T-helper 17 cell (primary cell): Measurements from ENCODE around the gene C6orf89. TPM values are rescaled to one million over a fixed set of nuclear protein-coding genes. Genes with fewer than 3 reads are reported as not detected.
A peak's percentile ranks its signal among the peaks of the same experiment; 100 is the strongest.

Source experiments
- ATAC-seq: fragments of 150-1000 bp; cut with Tn5 transposase; 2 replicates; pipeline ENCODE4 v1.10.0; 2021; ENCODE audit warnings: mild to moderate bottlenecking, moderate library complexity
- DNase-seq, 3 donors: peaks; one replicate each; pipeline versions ENCODE4 v3.0.0 to v3.0.0-alpha.2; 2020 to 2021
- H3K9me3 ChIP-seq: one replicate; pipeline ENCODE4 v1.7.0; 2013; ENCODE audit warnings: low read length, mild to moderate bottlenecking; ENCODE audit not compliant: control insufficient read depth, poor library complexity, severe bottlenecking
- H3K27ac Mint-ChIP-seq: one replicate; pipeline ENCODE4 v1.8.0; 2022; ENCODE audit warnings: mild to moderate bottlenecking, moderate library complexity, mixed read lengths
- H3K27me3 Mint-ChIP-seq: one replicate; pipeline ENCODE4 v1.8.0; 2022; ENCODE audit warnings: mixed read lengths
- H3K36me3 Mint-ChIP-seq: one replicate; pipeline ENCODE4 v1.8.0; 2022; ENCODE audit warnings: low read depth, mixed read lengths
- H3K4me1 Mint-ChIP-seq: one replicate; pipeline ENCODE4 v1.8.0; 2022; ENCODE audit warnings: mild to moderate bottlenecking, mixed read lengths
- H3K4me3 Mint-ChIP-seq: one replicate; pipeline ENCODE4 v1.8.0; 2022; ENCODE audit warnings: mild to moderate bottlenecking, moderate library complexity, mixed read lengths
- total RNA-seq, 4 donors: library from RNA in 2 of 4; stranded (reverse) in 2 of 4; gene quantifications; one replicate each; pipeline ENCODE4 v1.2.3 and lab custom pipeline; 2022 to 2026

The C6orf89 gene, protein sequence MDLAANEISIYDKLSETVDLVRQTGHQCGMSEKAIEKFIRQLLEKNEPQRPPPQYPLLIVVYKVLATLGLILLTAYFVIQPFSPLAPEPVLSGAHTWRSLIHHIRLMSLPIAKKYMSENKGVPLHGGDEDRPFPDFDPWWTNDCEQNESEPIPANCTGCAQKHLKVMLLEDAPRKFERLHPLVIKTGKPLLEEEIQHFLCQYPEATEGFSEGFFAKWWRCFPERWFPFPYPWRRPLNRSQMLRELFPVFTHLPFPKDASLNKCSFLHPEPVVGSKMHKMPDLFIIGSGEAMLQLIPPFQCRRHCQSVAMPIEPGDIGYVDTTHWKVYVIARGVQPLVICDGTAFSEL
- 10 to 100 TPM; 30.9 to 36.4 TPM for total RNA-seq
- total RNA-seq (lab: John Stamatoyannopoulos, UW), result 101 to 224 reads per million in 2 donors

GRCh38 chr6:36885461-36886401 is at the start of gene C6orf89:
TSS of gene C6orf89 (plus strand) at chr6:36885952. CDS start at chr6:36899445, 13,493 bp downstream.
- ATAC-seq, result peak; percentile 98
- Mint-ChIP-seq H3K4me1 (peaks cover 28% of the 10 kb centered on the region), H3K27me3 (no peaks in the 10 kb centered on the region), H3K27ac (peak within 1 kb of the TSS; percentile 96), H3K4me3 (peak within 1 kb of the TSS; percentile 89), H3K36me3 (no peaks in the 10 kb centered on the region)
- DNase-seq, result peak; percentile 92 to 96 (median 93)
- H3K9me3 ChIP-seq, result no peaks in the 10 kb centered on the region

DNA sequence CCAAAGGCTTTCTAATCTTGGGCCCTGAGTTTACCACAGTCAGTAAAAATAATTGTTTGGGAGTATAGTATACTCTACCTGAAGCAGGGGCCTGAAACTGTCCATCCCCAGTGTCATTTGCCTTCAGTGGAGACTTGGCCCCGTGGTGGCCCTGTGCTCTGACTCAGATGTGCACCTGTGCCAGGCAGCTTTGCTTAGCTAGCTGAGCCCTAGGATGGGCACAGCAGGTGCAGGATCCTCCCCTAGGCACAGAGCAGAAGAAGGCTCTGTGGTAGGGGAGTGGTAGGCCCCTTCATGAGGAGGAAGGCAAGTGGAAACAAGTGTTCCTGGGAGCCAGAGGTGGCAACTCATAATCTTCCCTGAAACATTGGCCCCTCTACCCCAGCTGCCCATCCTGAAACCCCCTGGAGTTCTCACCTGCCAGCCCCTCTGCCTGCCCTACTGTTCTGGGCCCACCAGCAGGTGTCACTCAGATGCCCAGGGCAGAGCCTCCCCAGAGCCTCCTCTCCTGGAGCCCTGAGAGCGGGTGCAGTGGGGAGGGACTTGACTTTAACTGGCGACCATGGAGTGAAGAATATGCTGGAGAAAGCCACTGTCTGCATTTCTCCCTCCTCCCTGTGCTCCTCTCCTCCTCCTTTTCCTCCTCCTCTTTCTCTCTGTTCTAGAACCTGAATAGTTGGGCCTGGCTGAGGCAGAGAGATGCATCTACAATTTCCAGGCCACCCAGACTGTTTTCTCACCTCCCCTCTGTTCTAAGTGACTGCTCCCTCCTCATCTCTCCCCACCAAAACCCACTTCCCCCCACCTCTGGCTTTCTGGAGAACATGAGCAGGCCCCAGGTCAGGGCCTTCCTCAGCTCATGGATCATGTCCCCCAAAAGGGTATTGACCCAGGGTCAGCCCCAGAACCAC is 49.4 kb upstream of the C6orf89 start:
- DNase-seq (no peak), ATAC-seq (no peak)
- H3K9me3 ChIP-seq, result no peaks in the 10 kb centered on the region
- peaks cover 26% of the 10 kb centered on the region for H3K27me3 Mint-ChIP-seq
- no peak overlapping the region for H3K4me3 Mint-ChIP-seq
- no peaks in the 10 kb centered on the region for H3K36me3 Mint-ChIP-seq
- H3K27ac Mint-ChIP-seq, result no peak overlapping the region
- peaks cover 18% of the 10 kb centered on the region for H3K4me1 Mint-ChIP-seq

DNA sequence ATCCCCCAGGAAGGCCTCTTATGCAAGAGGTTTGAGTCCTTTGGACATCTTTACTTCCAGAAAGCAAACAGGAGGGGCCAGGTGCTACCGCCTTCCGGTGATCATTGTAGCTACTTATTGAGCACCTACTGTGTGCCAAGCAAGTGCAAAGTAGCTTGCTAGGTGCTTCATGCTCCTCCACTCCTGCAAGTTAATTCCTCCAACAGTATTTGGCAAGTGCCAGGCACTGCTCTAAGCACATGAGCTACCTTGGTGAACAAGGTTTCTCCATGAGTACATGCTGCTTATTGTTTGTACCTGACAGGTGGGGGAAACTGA is 48.8 kb upstream of the C6orf89 start:
- no peak for DNase-seq
- Mint-ChIP-seq H3K27me3 (peaks cover 26% of the 10 kb centered on the region), H3K4me1 (peaks cover 18% of the 10 kb centered on the region), H3K4me3 (no peak overlapping the region), H3K27ac (no peak overlapping the region), H3K36me3 (no peaks in the 10 kb centered on the region)
- no peaks in the 10 kb centered on the region for H3K9me3 ChIP-seq
- no peak for ATAC-seq

DNA sequence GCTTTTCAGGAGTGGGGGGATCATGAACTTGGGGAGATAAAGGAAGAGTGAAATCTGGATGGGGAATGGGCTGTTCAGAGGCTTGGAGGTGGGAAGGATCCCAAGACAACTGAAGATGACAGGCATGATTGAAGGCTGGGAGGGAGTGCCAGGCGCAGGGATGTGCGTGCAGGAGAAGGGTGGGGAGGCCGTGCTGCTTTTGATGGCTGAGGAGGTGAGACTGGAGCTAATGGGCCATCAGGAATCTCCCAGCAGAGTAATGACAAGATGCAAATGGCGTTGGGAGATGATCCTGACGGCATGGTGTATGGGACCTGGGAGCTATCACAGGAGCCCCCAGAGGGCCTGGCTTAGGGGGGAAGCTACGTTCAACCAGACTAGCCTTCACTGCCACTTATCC is 48.1 kb upstream of the C6orf89 start:
- Mint-ChIP-seq H3K4me1 (peaks cover 18% of the 10 kb centered on the region), H3K27ac (no peak overlapping the region), H3K27me3 (peaks cover 26% of the 10 kb centered on the region), H3K36me3 (no peaks in the 10 kb centered on the region), H3K4me3 (peak overlapping the region; percentile 63)
- no peak for ATAC-seq
- H3K9me3 ChIP-seq, result no peaks in the 10 kb centered on the region
- DNase-seq, result no peak

- Mint-ChIP-seq H3K36me3 (no peaks in the 10 kb centered on the region), H3K27me3 (peaks cover 26% of the 10 kb centered on the region), H3K4me1 (peaks cover 18% of the 10 kb centered on the region), H3K4me3 (peak within 1 kb of the TSS; percentile 83), H3K27ac (no peak within 1 kb of the TSS)
- H3K9me3 ChIP-seq, result no peaks in the 10 kb centered on the region
- no peak for DNase-seq
- peak; percentile 12 for ATAC-seq
These were observed 46.6 kb upstream of the C6orf89 start, which contains the start of gene CPNE5 for GRCh38 chr6:36838896-36839748. TSS of gene CPNE5 (minus strand) at chr6:36839444. CDS start at chr6:36839377, 67 bp downstream.

- H3K4me3 Mint-ChIP-seq, result peak overlapping the region; percentile 83
- ATAC-seq, result peak; percentile 82
These were observed 45.9 kb upstream of the C6orf89 start for GRCh38 chr6:36839749-36840431.

GRCh38 chr6:36840432-36841403 is 45.0 kb upstream of the C6orf89 start:
- peak in 1 of 3 donors; percentile 15 for DNase-seq

More at GRCh38 chr6:36839749-36840431, 45.9 kb upstream of the C6orf89 start:
- H3K36me3 Mint-ChIP-seq, result no peaks in the 10 kb centered on the region
- no peak overlapping the region for H3K27ac Mint-ChIP-seq
- peaks cover 18% of the 10 kb centered on the region for H3K4me1 Mint-ChIP-seq
- H3K9me3 ChIP-seq, result no peaks in the 10 kb centered on the region
- peaks cover 26% of the 10 kb centered on the region for H3K27me3 Mint-ChIP-seq
- peak; percentile 36 to 41 (median 36) for DNase-seq

GRCh38 chr6:36841756-36842155 is 44.0 kb upstream of the C6orf89 start:
- Mint-ChIP-seq H3K4me1 (peaks cover 23% of the 10 kb centered on the region), H3K27me3 (peaks cover 26% of the 10 kb centered on the region), H3K4me3 (no peak overlapping the region), H3K27ac (no peak overlapping the region), H3K36me3 (peaks cover 2% of the 10 kb centered on the region)
- no peak for ATAC-seq
- no peak for DNase-seq
- H3K9me3 ChIP-seq, result no peaks in the 10 kb centered on the region

More at GRCh38 chr6:36840432-36841403, 45.0 kb upstream of the C6orf89 start:
- ATAC-seq, result peak; percentile 66
- Mint-ChIP-seq H3K4me3 (peak overlapping the region; percentile 83), H3K27me3 (peaks cover 26% of the 10 kb centered on the region), H3K27ac (peak overlapping the region; percentile 59), H3K4me1 (peaks cover 19% of the 10 kb centered on the region), H3K36me3 (peaks cover 1% of the 10 kb centered on the region)
- H3K9me3 ChIP-seq, result no peaks in the 10 kb centered on the region

DNA sequence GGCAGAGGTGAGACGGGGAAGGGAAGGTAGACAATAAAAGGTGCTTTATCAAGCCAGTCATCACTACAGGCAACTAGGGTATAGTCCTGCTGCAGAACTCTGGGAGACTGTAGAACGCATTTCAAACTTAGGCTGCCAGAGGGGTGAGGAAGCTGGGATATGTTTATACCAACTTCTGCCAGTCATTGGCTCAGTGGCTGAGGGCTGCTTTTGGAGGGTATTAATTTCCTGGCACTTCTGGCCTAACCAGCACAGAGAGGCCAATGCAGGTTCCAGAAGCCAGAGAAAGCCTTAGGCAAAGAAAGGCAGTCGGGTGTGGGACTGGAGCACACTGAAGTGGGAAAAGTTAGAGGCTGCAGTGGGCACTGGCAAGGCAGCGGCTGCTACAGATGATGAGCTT is 42.6 kb upstream of the C6orf89 start:
- no peaks in the 10 kb centered on the region for H3K9me3 ChIP-seq
- Mint-ChIP-seq H3K4me1 (peaks cover 20% of the 10 kb centered on the region), H3K27ac (no peak overlapping the region), H3K36me3 (peaks cover 2% of the 10 kb centered on the region), H3K4me3 (no peak overlapping the region), H3K27me3 (peaks cover 15% of the 10 kb centered on the region)
- ATAC-seq (no peak), DNase-seq (no peak)

- Mint-ChIP-seq H3K4me1 (peaks cover 16% of the 10 kb centered on the region), H3K27ac (no peak overlapping the region), H3K4me3 (no peak overlapping the region), H3K36me3 (peaks cover 2% of the 10 kb centered on the region), H3K27me3 (peaks cover 8% of the 10 kb centered on the region)
- H3K9me3 ChIP-seq, result no peaks in the 10 kb centered on the region
- ATAC-seq (no peak), DNase-seq (no peak)
These were observed 41.3 kb upstream of the C6orf89 start for GRCh38 chr6:36844232-36845170.
